Right lobe of liver (tissue), 6 donors: ENCODE data around the gene HOXD3. TPM values are rescaled to one million over a fixed set of nuclear protein-coding genes. Genes with fewer than 3 reads are reported as not detected.

Source experiments
- ATAC-seq, 4 donors: fragments of 200-7000 bp; cut with Tn5 transposase; one replicate each; pipeline ENCODE4 v1.9.1; 2020; ENCODE audit warnings: mild to moderate bottlenecking in 4 of 4, moderate library complexity in 4 of 4
- DNase-seq, 3 donors: peaks; one replicate each; pipeline ENCODE4 v3.0.0-alpha.2; 2020
- H3K27ac ChIP-seq, 3 donors: fragments of 200-600 bp; one replicate each; pipeline ENCODE4 v1.8.0; 2022
- H3K27me3 ChIP-seq, 2 donors: fragments of 200-600 bp; one replicate each; pipeline ENCODE4 v1.8.0; 2022
- H3K36me3 ChIP-seq, 4 donors: fragments of 200-600 bp; sonication (generic) in 1 of 4; one replicate each; pipeline versions ENCODE4 v1.5.1 to v1.8.0; 2017 to 2022; ENCODE audit warnings: control low read depth in 1 of 4
- H3K4me1 ChIP-seq, 4 donors: fragments of 200-600 bp; sonication (generic) in 1 of 4; one replicate each; pipeline versions ENCODE4 v1.5.1 to v1.8.0; 2017 to 2022; ENCODE audit warnings: control low read depth in 1 of 4
- H3K4me3 ChIP-seq, 3 donors: fragments of 200-600 bp; one replicate each; pipeline ENCODE4 v1.8.0; 2022
- H3K9me3 ChIP-seq, 4 donors: fragments of 200-600 bp; sonication (generic) in 1 of 4; one replicate each; pipeline versions ENCODE4 v1.5.1 to v1.8.0; 2017 to 2022; ENCODE audit warnings: control low read depth in 1 of 4
- POLR2A ChIP-seq: fragments of 450-650 bp; IDR thresholded peaks from one replicate; pipeline ENCODE4 v1.6.1; 2017; ENCODE audit warnings: antibody characterized with exemption, mild to moderate bottlenecking
- WGBS: methylation state at CpG from one replicate; pipeline ENCODE4 v1.1.6; 2018; ENCODE audit warnings: low coverage, low lambda C conversion rate; ENCODE audit not compliant: insufficient coverage; ENCODE audit errors: missing lambda C conversion rate; 5-methylcytosine and 5-hydroxymethylcytosine counted together
- intact Hi-C, 2 donors: fragments of 100-400 bp; cut with DNase I; formaldehyde crosslinking; loops; one replicate each; pipeline versions ENCODE4 v1.11.2 to v1.14.1; 2022
- total RNA-seq, 6 experiments: library from RNA; depleted of rRNA in 2 of 6; stranded (reverse); fragments of >200 nt in 2 of 6; fragmentation: NEBNext Ultra II Directional in 3 of 6; extraction: Animal tissue kit (Norgen Biotek cat#: 25700) in 3 of 6; gene quantifications; one replicate each; pipeline versions ENCODE4 v1.1.0 to v1.2.4, GENCODE V29; 2016 to 2023
- TF ChIP-seq, protein P1 (sequence below), 4 donors: fragments of 200-600 bp in 3 of 4; fragments of 450-650 bp in 1 of 4; IDR thresholded peaks; one replicate each; pipeline versions ENCODE4 v1.5.1 to v1.8.0; 2016 to 2022; ENCODE audit warnings: antibody characterized with exemption in 4 of 4, mild to moderate bottlenecking in 2 of 4
- donor health status: DM: no; HTN: yes; CAD: no.
- donor health status: DM: no; HTN: no; CAD: no.
- donor health status: DM: no; HTN: no; CAD: no.
- donor health status: DM: no; HTN: yes; CAD: no.
- donor health status: DM: no; HTN: yes; CAD: no.

Gene HOXD3
- total RNA-seq, 6 experiments from 2014 or later = not detected

GRCh38 chr2:176157499-176158185 lies 535 bp downstream of the HOXD3 start:
- Histone ChIP-seq H3K4me3 (no peak overlapping the region), H3K4me1 (peaks cover 0 to 20% (median 0%) of the 10 kb centered on the region in 4 donors), H3K27ac (no peak overlapping the region), H3K27me3 (peaks cover 0 to 70% of the 10 kb centered on the region in 2 donors), H3K36me3 (no peaks in the 10 kb centered on the region), H3K9me3 (no peaks in the 10 kb centered on the region)
- no peak for TF ChIP-seq POLR2A
- intact Hi-C loops = no loop called here
- ATAC-seq (no peak), DNase-seq (no peak)
- 3% methylated on average over 43 of the region's 43 CpGs for WGBS

DNA sequence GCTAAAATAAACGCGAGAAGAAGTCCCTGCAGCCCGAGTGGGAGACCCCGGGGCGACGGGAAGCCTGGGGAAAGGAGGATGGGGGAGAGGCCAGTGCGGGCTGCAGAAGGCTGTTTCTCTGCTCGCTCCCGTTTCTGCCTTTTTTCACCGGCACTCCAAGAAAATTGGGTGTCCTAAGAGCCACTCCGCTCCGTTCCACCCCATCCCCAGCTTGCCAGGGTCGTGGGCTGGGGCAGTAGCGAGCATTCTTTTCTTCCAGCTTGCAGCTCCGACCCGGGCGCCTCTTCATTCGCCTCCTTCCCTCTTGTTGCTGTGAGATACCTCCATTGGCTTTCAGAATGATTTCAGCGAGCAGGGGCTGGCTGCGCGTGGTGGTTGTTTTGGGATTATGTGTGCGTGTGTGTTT lies 1.1 kb downstream of the HOXD3 start:
- no peak for ATAC-seq
- H3K27me3 ChIP-seq = peaks cover 0 to 70% of the 10 kb centered on the region in 2 donors
- H3K4me3 ChIP-seq = no peak overlapping the region
- no peak for DNase-seq
- H3K27ac ChIP-seq = no peak overlapping the region
- intact Hi-C loops = no loop called here
- WGBS = 6% methylated on average over 21 of the region's 22 CpGs
- no peaks in the 10 kb centered on the region for H3K9me3 ChIP-seq
- TF ChIP-seq, protein P1, sequence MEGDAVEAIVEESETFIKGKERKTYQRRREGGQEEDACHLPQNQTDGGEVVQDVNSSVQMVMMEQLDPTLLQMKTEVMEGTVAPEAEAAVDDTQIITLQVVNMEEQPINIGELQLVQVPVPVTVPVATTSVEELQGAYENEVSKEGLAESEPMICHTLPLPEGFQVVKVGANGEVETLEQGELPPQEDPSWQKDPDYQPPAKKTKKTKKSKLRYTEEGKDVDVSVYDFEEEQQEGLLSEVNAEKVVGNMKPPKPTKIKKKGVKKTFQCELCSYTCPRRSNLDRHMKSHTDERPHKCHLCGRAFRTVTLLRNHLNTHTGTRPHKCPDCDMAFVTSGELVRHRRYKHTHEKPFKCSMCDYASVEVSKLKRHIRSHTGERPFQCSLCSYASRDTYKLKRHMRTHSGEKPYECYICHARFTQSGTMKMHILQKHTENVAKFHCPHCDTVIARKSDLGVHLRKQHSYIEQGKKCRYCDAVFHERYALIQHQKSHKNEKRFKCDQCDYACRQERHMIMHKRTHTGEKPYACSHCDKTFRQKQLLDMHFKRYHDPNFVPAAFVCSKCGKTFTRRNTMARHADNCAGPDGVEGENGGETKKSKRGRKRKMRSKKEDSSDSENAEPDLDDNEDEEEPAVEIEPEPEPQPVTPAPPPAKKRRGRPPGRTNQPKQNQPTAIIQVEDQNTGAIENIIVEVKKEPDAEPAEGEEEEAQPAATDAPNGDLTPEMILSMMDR (IDR thresholded peaks at IDR 0.05) = no peak
- no peak for TF ChIP-seq POLR2A
- peaks cover 0 to 20% (median 0%) of the 10 kb centered on the region in 4 donors for H3K4me1 ChIP-seq
- H3K36me3 ChIP-seq = no peaks in the 10 kb centered on the region

GRCh38 chr2:176158855-176159662 lies 2.0 kb downstream of the HOXD3 start:
- H3K4me1 ChIP-seq = peaks cover 0 to 20% (median 0%) of the 10 kb centered on the region in 4 donors
- TF ChIP-seq, protein P1 (IDR thresholded peaks at IDR 0.05) = no peak
- no peak for TF ChIP-seq POLR2A
- intact Hi-C loops = no loop called here
- ATAC-seq (no peak), DNase-seq (no peak)
- no peak overlapping the region for H3K27ac ChIP-seq
- 3% methylated on average over 22 of the region's 39 CpGs for WGBS
- peaks cover 0 to 70% of the 10 kb centered on the region in 2 donors for H3K27me3 ChIP-seq
- no peak overlapping the region for H3K4me3 ChIP-seq
- no peaks in the 10 kb centered on the region for H3K36me3 ChIP-seq
- H3K9me3 ChIP-seq = no peaks in the 10 kb centered on the region

DNA sequence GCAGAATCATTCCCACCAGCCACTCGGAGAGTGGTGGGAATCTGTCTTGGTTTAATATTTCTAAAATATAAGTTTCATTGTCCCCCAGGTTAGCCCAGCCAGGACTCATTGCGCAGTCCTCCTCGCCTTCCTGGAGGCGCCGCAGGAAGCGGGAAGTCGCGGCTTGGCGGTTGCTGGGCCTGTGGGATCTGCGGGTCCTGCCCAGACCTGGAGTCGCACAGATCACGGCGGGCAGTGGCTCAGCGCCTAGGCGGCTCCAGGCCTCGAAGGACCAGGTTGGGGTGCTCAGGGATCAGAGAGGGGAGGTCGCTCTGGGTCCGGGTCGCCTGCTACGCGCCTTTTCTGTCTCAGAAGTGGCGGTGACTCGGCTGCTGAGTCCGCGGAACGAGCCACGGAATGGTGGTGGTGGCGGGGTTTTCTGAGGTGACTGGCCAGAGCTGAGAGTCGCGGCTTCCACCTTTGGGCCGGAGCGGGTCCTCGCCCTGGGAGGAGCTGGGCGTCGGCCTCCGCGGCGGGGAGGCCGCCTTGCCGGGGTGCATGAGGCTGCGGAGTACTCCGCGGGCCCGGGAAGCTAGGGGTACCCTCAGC lies 2.6 kb downstream of the HOXD3 start:
- DNase-seq = no peak
- H3K4me3 ChIP-seq = no peak overlapping the region
- H3K9me3 ChIP-seq = no peaks in the 10 kb centered on the region
- peaks cover 0 to 73% of the 10 kb centered on the region in 2 donors for H3K27me3 ChIP-seq
- peak in 2 of 4 donors; percentile 10 to 35 for ATAC-seq
- 5% methylated on average over 21 of the region's 44 CpGs for WGBS
- H3K27ac ChIP-seq = no peak overlapping the region
- TF ChIP-seq POLR2A = no peak
- TF ChIP-seq, protein P1 (IDR thresholded peaks at IDR 0.05) = no peak
- H3K36me3 ChIP-seq = no peaks in the 10 kb centered on the region
- intact Hi-C loops = no loop called here
- peaks cover 0 to 20% (median 0%) of the 10 kb centered on the region in 4 donors for H3K4me1 ChIP-seq
